ENCODE data around the gene CNTNAP2.

DNA sequence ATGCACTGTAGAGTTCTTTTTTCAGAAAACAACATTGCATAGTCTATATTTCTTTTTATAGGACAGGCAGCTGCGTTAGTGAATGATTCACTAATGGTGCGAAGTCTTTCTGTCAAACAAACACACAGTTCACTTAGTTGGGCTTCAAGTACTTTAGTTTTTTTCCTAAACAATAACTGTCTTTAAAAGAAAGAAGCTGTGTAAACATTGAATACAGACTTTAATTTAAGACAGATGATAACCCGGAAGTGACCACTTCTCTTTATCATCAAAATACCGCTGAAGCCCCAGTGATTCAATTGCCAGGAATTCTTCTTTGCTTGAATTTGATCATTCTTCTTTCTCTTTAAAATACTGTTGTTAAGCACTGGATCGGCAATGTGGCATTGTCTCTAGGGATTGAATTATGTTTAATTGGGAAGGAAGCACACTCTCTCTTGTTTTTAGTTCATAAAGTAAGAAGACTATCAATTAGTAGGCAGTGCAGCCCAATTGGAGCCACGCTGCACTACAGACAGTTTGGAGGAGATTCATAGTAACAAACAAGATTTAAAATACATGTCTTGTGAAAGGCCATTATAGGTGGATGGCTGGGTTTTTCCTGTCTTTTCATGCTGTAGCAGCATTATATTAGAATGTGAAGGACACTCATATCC lies 30.4 kb downstream of the CNTNAP2 start:
- TF ChIP-seq GATA3 (IDR thresholded peaks at IDR 0.05; ENCODE audit: low read depth, low read length) = no peak
- no peak for TF ChIP-seq GATA2 (IDR thresholded peaks at IDR 0.05; ENCODE audit: low read depth, low read length)
